K562 (cell line): ENCODE results near the gene PRSS50. TPM values are rescaled to one million over a fixed set of nuclear protein-coding genes. Genes with fewer than 3 reads are reported as not detected.

Experiments
- ATAC-seq: fragments of 200-7000 bp; cut with Tn5 transposase; 3 replicates; pipeline ENCODE4 v1.9.1; 2020; ENCODE audit warnings: moderate library complexity
- BruUV-seq: library from RNA; stranded (reverse); fragments of 400-500 nt; replicated peaks from 2 replicates; lab custom pipeline; 2021; lab: Mats Ljungman, UMichigan
- CTCF ChIA-PET: fragments of 300-600 bp; formaldehyde crosslinking; extraction: SDS; loops from one replicate; lab custom pipeline; 2021; ENCODE audit warnings: low intra/inter-chr PET ratio; lab: Yijun Ruan, JAX
- POLR2A ChIA-PET: fragments of 300-600, 350-650 bp; sonication (Branson Sonifier 250); formaldehyde crosslinking; extraction: SDS; loops from one replicate; lab custom pipeline; 2021; ENCODE audit warnings: antibody characterized with exemption, inconsistent platforms; lab: Yijun Ruan, JAX
- DNase-seq, 4 experiments: peaks; one replicate each; pipeline versions ENCODE4 v3.0.0 to v3.0.0-alpha.2; 2011 to 2018; ENCODE audit warnings: low spot score in 3 of 4, mixed read lengths in 3 of 4; ENCODE audit errors: extremely low read depth in 1 of 4
- FAIRE-seq: peaks from 2 replicates; lab custom pipeline; 2011; peaks lifted over from hg19 to GRCh38; lab: Jason Lieb, UNC
- H2AFZ ChIP-seq: 2 replicates; pipeline ENCODE4 v1.6.0; 2011; ENCODE audit warnings: low read depth, low read length, control low read depth, inconsistent platforms
- H3K27ac ChIP-seq: fragments of 200-600 bp; 3 replicates; pipeline ENCODE4 v1.8.0; 2011; ENCODE audit warnings: low read depth, mild to moderate bottlenecking, control low read depth, inconsistent platforms, low read length, moderate library complexity, mixed read lengths; ENCODE audit errors: extremely low read depth
- H3K27me3 ChIP-seq, 2 experiments: fragments of 300-600 bp in 1 of 2; 2 replicates in 1 of 2; 3 replicates in 1 of 2; pipeline versions ENCODE4 v1.6.0 to v1.8.0; 2011; ENCODE audit warnings: inconsistent platforms in 2 of 2, low read length in 2 of 2, mild to moderate bottlenecking in 1 of 2, mixed read lengths in 1 of 2, moderate library complexity in 1 of 2; ENCODE audit not compliant: control insufficient read depth in 2 of 2, insufficient read depth in 2 of 2
- H3K36me3 ChIP-seq: fragments of 300-600 bp; 3 replicates; pipeline ENCODE4 v1.8.0; 2011; ENCODE audit warnings: mild to moderate bottlenecking, low read length, inconsistent platforms; ENCODE audit not compliant: control insufficient read depth, insufficient read depth
- H3K4me1 ChIP-seq, 2 experiments: fragments of 200-600 bp in 1 of 2; replicated peaks in 1 of 2; 2 replicates in 1 of 2; 3 replicates in 1 of 2; pipeline versions ENCODE4 v1.5.1 to v1.8.0; 2011; ENCODE audit warnings: inconsistent platforms in 2 of 2, low read length in 2 of 2, mild to moderate bottlenecking in 1 of 2, mixed read lengths in 1 of 2, moderate library complexity in 1 of 2; ENCODE audit not compliant: control insufficient read depth in 2 of 2, insufficient read depth in 2 of 2
- H3K4me2 ChIP-seq: 2 replicates; pipeline ENCODE4 v1.6.1; 2011; ENCODE audit warnings: low read length, control low read depth, inconsistent platforms, mixed read lengths; ENCODE audit not compliant: insufficient read depth
- H3K4me3 ChIP-seq: fragments of 200-600 bp; sonication (generic), shearing (Covaris generic); 2 replicates; pipeline ENCODE4 v1.5.1; 2016; ENCODE audit warnings: control low read depth, inconsistent platforms
- H3K79me2 ChIP-seq: fragments of 200-600 bp; 3 replicates; pipeline ENCODE4 v1.8.0; 2011; ENCODE audit warnings: low read length, inconsistent platforms; ENCODE audit not compliant: control insufficient read depth, insufficient read depth
- H3K9ac ChIP-seq, 2 experiments: 2 replicates each; pipeline versions ENCODE4 v1.6.0 to v1.6.1; 2011; ENCODE audit warnings: low read depth in 2 of 2, low read length in 2 of 2, control low read depth in 1 of 2, inconsistent platforms in 1 of 2, mild to moderate bottlenecking in 1 of 2, mixed read lengths in 1 of 2; ENCODE audit not compliant: insufficient read depth in 1 of 2
- H3K9me1 ChIP-seq: one replicate; pipeline ENCODE4 v1.6.0; 2011; ENCODE audit warnings: inconsistent platforms, mild to moderate bottlenecking, low read length, moderate library complexity; ENCODE audit not compliant: control insufficient read depth, insufficient read depth
- H3K9me3 ChIP-seq: replicated peaks from 2 replicates; pipeline ENCODE4 v1.5.1; 2011; ENCODE audit warnings: low read depth, low read length, inconsistent platforms; ENCODE audit not compliant: control insufficient read depth, insufficient read depth
- H4K20me1 ChIP-seq: replicated peaks from 2 replicates; pipeline ENCODE4 v1.6.1; 2011; ENCODE audit warnings: low read length, inconsistent platforms, mixed read lengths; ENCODE audit not compliant: control insufficient read depth, insufficient read depth
- CBFA2T3 ChIP-seq: fragments of 450-650 bp; IDR thresholded peaks from 2 replicates; pipeline ENCODE4 v1.6.1; 2017
- CC2D1A ChIP-seq: fragments of 450-650 bp; IDR thresholded peaks from 2 replicates; pipeline ENCODE4 v1.6.1; 2017; ENCODE audit warnings: mild to moderate bottlenecking
- EP300 ChIP-seq: IDR thresholded peaks from 2 replicates; pipeline ENCODE4 v1.6.1; 2012; ENCODE audit warnings: low read length, improper control_type of control experiment
- HDAC6 ChIP-seq: IDR thresholded peaks from 2 replicates; pipeline ENCODE4 v1.6.1; 2012; ENCODE audit warnings: low read depth, mild to moderate bottlenecking, control low read depth, inconsistent platforms, low read length, moderate library complexity
- HNRNPK ChIP-seq: fragments of 200-400 bp; formaldehyde crosslinking; IDR thresholded peaks from one replicate; pipeline ENCODE4 v1.6.1; 2018; ENCODE audit warnings: mild to moderate bottlenecking, low read depth, low read length; ENCODE audit not compliant: poor library complexity, severe bottlenecking
- NR2C2 ChIP-seq, 2 experiments: fragments of 200-800 bp in 1 of 2; sonication (Bioruptor generic) in 1 of 2; sonication (generic) in 1 of 2; formaldehyde crosslinking in 1 of 2; IDR thresholded peaks; 2 replicates each; pipeline versions ENCODE4 v1.6.1 to v1.8.0; 2016 to 2022; ENCODE audit warnings: mild to moderate bottlenecking in 1 of 2, missing compliant biosample characterization in 1 of 2, missing genetic modification characterization in 1 of 2, missing genetic modification reagents in 1 of 2
- SMC3 ChIP-seq: conservative IDR thresholded peaks from 2 replicates; pipeline ENCODE4 v1.6.1; 2011; ENCODE audit warnings: low read depth, low read length, improper control_type of control experiment; ENCODE audit not compliant: insufficient read depth
- ZBED1 ChIP-seq: IDR thresholded peaks from 2 replicates; pipeline ENCODE4 v1.6.1; 2014
- ZNF253 ChIP-seq: fragments of 250-450 bp; sonication (Bioruptor Pico); conservative IDR thresholded peaks from 2 replicates; pipeline ENCODE4 v1.6.1; 2021; ENCODE audit warnings: mild to moderate bottlenecking
- ZNF507 ChIP-seq: conservative IDR thresholded peaks from 2 replicates; pipeline ENCODE4 v1.6.1; 2017; ENCODE audit warnings: missing genetic modification characterization, missing compliant biosample characterization
- WGBS: fragments of 100-300 bp; shearing (Covaris generic); methylation state at CpG from one replicate; pipeline ENCODE4 v1.1.6; 2016; ENCODE audit warnings: low coverage, mixed read lengths; ENCODE audit not compliant: insufficient coverage; ENCODE audit errors: missing lambda C conversion rate; 5-methylcytosine and 5-hydroxymethylcytosine counted together
- in situ Hi-C: fragments of 300-500 bp; cut with MboI; formaldehyde crosslinking; loops from 4 replicates; pipeline ENCODE4 v1.15.0; 2018; ENCODE audit warnings: inconsistent platforms, mixed read lengths
- intact Hi-C: fragments of 100-400 bp; cut with micrococcal nuclease; formaldehyde crosslinking; loops from 2 replicates; pipeline ENCODE4 v1.14.2; 2022
- polyA plus RNA-seq, 8 experiments: library from polyadenylated mRNA; depleted of rRNA in 4 of 8; stranded (reverse) in 5 of 8; unstranded in 3 of 8; fragments of >200 nt; fragmentation: Nextera tagmentation in 2 of 8; fragmentation: Illumina TruSeq in 1 of 8; extraction: Ambion mirVana in 2 of 8; extraction: Trizol in 1 of 8; gene quantifications; 2 replicates each; pipeline versions ENCODE4 v1.2.1 to v1.2.3, GENCODE V29; 2011 to 2014; ENCODE audit warnings: inconsistent platforms in 1 of 8, missing spikeins in 1 of 8
- total RNA-seq, 7 experiments: library from RNA; depleted of rRNA in 6 of 7; stranded (reverse); fragments of >200 nt in 6 of 7; fragmentation: Illumina TruSeq in 2 of 7; extraction: Trizol in 2 of 7; gene quantifications; 2 replicates each; pipeline versions ENCODE4 v1.2.1 to v1.2.3, GENCODE V29; 2011 to 2021; ENCODE audit warnings: low replicate concordance in 1 of 7
- TF ChIP-seq, protein P1 (sequence below): fragments of 450-650 bp; formaldehyde crosslinking; conservative IDR thresholded peaks from 2 replicates; pipeline ENCODE4 v1.4.0; 2022; ENCODE audit warnings: mild to moderate bottlenecking, missing genetic modification characterization
- TF ChIP-seq, protein P2 (sequence below), 2 experiments: fragments of 450-650 bp; conservative IDR thresholded peaks; 2 replicates each; pipeline ENCODE4 v1.6.1; 2017; ENCODE audit warnings: mild to moderate bottlenecking in 2 of 2, moderate library complexity in 2 of 2

The PRSS50 gene
- total and polyA plus RNA-seq, 9 of the 15 experiments (the other 6 are each of a cell fraction or from before 2014, with no cell fraction given): 0.01 TPM; not detected in 8

DNA sequence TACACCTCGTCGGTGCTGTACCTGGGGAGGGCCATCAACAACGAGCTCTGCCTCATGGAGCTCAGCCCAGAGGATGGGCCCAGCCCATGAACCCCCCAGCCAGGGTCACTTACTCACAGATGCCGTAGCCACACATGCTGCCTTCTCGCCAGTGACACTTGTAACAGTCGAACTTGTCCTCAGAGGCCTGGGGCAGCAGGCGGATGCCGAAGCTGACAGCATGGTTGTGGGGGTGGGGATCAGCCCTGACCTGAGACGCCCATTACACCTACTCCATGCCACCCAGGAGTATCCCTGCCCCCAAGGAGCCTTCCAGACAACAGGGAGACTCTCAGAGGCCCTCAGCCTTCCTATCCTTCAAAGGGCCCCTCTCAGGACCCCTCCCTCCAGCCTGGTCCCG lies 36.3 kb downstream of the PRSS50 start:
- no peaks in the 10 kb centered on the region for H3K36me3 ChIP-seq
- H3K4me3 ChIP-seq: no peak overlapping the region
- CTCF ChIA-PET: no interaction called here
- ATAC-seq: no peak
- POLR2A ChIA-PET: interaction anchor here (1.1 kb wide), 1 partner anchor 21 kb away, joined by 3 read pairs; no protein-coding TSS in a partner anchor
- H3K9me1 ChIP-seq: peaks cover 5% of the 10 kb centered on the region
- peaks cover 0 to 6% of the 10 kb centered on the region in 2 experiments; a peak in 2 of 5 replicates for H3K4me1 ChIP-seq
- intact Hi-C loops: no loop called here
- 4% methylated on average over 10 of the region's 10 CpGs for WGBS
- H3K27me3 ChIP-seq: peaks cover 30 to 92% of the 10 kb centered on the region in 2 experiments; a peak in 4 of 5 replicates
- peaks cover 19% of the 10 kb centered on the region; the same call in 1 of the 2 replicates for H4K20me1 ChIP-seq
- TF ChIP-seq CBFA2T3: no peak
- TF ChIP-seq ZNF507: no peak
- TF ChIP-seq, protein P1, sequence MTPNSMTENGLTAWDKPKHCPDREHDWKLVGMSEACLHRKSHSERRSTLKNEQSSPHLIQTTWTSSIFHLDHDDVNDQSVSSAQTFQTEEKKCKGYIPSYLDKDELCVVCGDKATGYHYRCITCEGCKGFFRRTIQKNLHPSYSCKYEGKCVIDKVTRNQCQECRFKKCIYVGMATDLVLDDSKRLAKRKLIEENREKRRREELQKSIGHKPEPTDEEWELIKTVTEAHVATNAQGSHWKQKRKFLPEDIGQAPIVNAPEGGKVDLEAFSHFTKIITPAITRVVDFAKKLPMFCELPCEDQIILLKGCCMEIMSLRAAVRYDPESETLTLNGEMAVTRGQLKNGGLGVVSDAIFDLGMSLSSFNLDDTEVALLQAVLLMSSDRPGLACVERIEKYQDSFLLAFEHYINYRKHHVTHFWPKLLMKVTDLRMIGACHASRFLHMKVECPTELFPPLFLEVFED (CRISPR knock-in tag): no peak
- TF ChIP-seq, all 486 proteins: peak for 0
- BruUV-seq: no TSS peak
- in situ Hi-C loops: no loop called here
- DNase-seq (no peak), FAIRE-seq (no peak)
- Histone ChIP-seq H3K9me3 (no peaks in the 10 kb centered on the region), H3K79me2 (no peaks in the 10 kb centered on the region), H2AFZ (no peak overlapping the region), H3K27ac (no peak overlapping the region), H3K9ac (peak overlapping the region in 1 of 2 experiments; percentile 19; a peak in 1 of 4 replicates), H3K4me2 (no peak overlapping the region)

DNA sequence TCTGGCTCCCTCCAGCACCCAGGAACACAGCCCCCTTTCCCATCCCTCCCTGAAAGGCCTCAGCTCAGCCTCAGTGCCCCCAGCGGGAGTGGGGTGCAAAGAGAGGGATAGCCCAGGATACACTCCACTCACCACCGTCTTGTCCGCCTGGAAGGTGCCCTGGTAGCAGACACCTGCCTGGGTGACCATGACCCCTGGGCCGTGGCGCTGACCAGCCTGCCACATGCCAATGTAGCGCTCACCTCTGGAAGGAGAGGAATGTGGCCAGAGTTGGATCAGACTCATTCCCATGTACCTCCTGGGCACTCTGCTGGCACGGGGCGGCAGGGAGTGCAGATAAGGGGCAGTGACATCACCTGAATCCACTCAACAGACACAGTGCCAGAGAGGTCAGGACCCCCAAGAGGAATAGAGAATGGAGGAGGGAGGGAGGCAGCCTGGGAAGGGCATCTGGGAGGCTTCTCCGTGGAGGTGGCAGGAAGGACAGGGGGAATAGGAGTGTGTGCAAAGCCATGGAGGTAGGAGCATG lies 37.3 kb downstream of the PRSS50 start:
- Histone ChIP-seq H3K36me3 (no peaks in the 10 kb centered on the region), H3K27ac (no peak overlapping the region), H3K27me3 (peaks cover 31 to 92% of the 10 kb centered on the region in 2 experiments; a peak in 4 of 5 replicates), H2AFZ (no peak overlapping the region), H3K4me1 (peaks cover 0 to 6% of the 10 kb centered on the region in 2 experiments; a peak in 2 of 5 replicates), H3K79me2 (no peaks in the 10 kb centered on the region), H3K9ac (no peak overlapping the region), H3K4me3 (no peak overlapping the region), H4K20me1 (peaks cover 17% of the 10 kb centered on the region; the same call in 1 of the 2 replicates), H3K9me3 (no peaks in the 10 kb centered on the region), H3K4me2 (no peak overlapping the region), H3K9me1 (peaks cover 5% of the 10 kb centered on the region)
- ChIA-PET CTCF (no interaction called here), POLR2A (interaction anchor here (0.7 kb wide), 1 partner anchor 48 kb away, joined by 3 read pairs; no protein-coding TSS in a partner anchor)
- 1% methylated on average over 9 of the region's 9 CpGs for WGBS
- ATAC-seq (no peak), DNase-seq (no peak), FAIRE-seq (no peak)
- intact Hi-C loops (no loop called here), in situ Hi-C loops (no loop called here)
- no TSS peak for BruUV-seq
- no peak for TF ChIP-seq EP300
- TF ChIP-seq SMC3: no peak
- TF ChIP-seq CC2D1A: no peak
- TF ChIP-seq ZNF253 (CRISPR knock-in tag): no peak
- no peak for TF ChIP-seq NR2C2 (CRISPR knock-in tag; IDR thresholded peaks at IDR 0.05)
- TF ChIP-seq NR2C2 (tag; IDR thresholded peaks at IDR 0.05): no peak
- no peak for TF ChIP-seq HNRNPK
- no peak for TF ChIP-seq HDAC6
- TF ChIP-seq, protein P2, sequence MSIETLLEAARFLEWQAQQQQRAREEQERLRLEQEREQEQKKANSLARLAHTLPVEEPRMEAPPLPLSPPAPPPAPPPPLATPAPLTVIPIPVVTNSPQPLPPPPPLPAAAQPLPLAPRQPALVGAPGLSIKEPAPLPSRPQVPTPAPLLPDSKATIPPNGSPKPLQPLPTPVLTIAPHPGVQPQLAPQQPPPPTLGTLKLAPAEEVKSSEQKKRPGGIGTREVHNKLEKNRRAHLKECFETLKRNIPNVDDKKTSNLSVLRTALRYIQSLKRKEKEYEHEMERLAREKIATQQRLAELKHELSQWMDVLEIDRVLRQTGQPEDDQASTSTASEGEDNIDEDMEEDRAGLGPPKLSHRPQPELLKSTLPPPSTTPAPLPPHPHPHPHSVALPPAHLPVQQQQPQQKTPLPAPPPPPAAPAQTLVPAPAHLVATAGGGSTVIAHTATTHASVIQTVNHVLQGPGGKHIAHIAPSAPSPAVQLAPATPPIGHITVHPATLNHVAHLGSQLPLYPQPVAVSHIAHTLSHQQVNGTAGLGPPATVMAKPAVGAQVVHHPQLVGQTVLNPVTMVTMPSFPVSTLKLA (conservative IDR thresholded peaks at IDR 0.05): no peak
- TF ChIP-seq ZBED1: no peak
